Astrocyte of the cerebellum (primary cell): ENCODE measurements around the gene NCBP1.
A peak's percentile ranks its signal among the peaks of the same experiment; 100 is the strongest.

ENCODE experiments used
- DNase-seq: peaks from one replicate; pipeline ENCODE4 v3.0.0-alpha.2; 2011; ENCODE audit warnings: low read depth
- H3K4me3 ChIP-seq: 2 replicates; pipeline ENCODE4 v1.5.1; 2011; ENCODE audit warnings: mild to moderate bottlenecking, low read depth, low read length, moderate library complexity
- in situ Hi-C: cut with HindIII; loops from 2 replicates; pipeline ENCODE4 v1.10.0; 2017; ENCODE audit warnings: low sequenced_read_pairs
- TF ChIP-seq, protein P1 (sequence below): IDR thresholded peaks from 2 replicates; pipeline ENCODE4 v1.5.1; 2012; ENCODE audit warnings: low read length, low read depth, moderate library complexity, mild to moderate bottlenecking; ENCODE audit errors: missing control alignments

The NCBP1 gene

GRCh38 chr9:97706246-97706645 is 72.6 kb downstream of the NCBP1 start:
- in situ Hi-C loops = no loop called here
- TF ChIP-seq, protein P1, sequence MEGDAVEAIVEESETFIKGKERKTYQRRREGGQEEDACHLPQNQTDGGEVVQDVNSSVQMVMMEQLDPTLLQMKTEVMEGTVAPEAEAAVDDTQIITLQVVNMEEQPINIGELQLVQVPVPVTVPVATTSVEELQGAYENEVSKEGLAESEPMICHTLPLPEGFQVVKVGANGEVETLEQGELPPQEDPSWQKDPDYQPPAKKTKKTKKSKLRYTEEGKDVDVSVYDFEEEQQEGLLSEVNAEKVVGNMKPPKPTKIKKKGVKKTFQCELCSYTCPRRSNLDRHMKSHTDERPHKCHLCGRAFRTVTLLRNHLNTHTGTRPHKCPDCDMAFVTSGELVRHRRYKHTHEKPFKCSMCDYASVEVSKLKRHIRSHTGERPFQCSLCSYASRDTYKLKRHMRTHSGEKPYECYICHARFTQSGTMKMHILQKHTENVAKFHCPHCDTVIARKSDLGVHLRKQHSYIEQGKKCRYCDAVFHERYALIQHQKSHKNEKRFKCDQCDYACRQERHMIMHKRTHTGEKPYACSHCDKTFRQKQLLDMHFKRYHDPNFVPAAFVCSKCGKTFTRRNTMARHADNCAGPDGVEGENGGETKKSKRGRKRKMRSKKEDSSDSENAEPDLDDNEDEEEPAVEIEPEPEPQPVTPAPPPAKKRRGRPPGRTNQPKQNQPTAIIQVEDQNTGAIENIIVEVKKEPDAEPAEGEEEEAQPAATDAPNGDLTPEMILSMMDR = no peak
- no peak for DNase-seq
- no peak overlapping the region for H3K4me3 ChIP-seq

DNA sequence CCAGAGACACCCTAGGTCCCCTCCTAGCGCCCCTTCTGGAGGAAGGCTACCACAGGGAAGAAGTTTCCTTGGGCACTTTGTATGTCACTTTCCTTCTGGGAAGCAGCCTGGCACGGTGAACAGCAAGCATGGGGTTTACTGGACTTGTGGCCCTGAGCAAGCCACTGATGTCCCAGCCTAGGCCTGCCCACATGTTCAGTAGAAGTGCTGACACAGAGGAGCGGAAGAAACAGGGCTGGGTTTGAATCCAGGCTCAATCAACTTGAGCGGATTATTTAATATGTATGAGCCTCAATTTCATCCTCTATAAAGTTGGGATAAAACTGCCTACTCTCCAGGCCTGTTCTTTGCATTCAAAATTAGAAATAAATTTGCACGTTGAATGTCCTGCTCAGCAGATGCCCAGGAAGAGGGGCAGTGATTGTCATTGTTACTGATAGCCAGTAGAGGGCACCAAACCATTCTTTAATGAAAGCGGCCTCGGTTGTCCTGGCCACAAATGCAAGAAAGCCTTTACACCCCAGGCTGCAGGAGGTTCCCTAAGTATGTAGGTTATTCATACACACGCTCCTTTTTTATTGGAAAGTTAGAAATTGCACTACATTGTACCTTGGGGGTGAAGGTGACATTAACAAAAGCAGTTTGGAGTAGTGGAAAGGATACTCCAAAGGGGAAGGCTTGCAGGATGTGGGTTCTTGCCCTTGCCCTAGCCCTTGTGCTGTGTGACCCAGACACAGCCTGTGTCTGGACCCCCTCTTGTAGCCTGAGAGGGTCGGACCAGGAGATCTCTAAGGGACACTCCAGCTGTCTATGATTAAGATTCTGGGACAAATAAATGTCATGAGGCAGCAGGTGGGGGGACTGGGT is 77.0 kb downstream of the NCBP1 start:
- TF ChIP-seq, protein P1 = peak; percentile 76
- in situ Hi-C loops = no loop called here
- H3K4me3 ChIP-seq = no peak overlapping the region
- peak; percentile 58 for DNase-seq

GRCh38 chr9:97711223-97711626 is 77.6 kb downstream of the NCBP1 start:
- no peak for DNase-seq
- H3K4me3 ChIP-seq = no peak overlapping the region
- TF ChIP-seq, protein P1 = no peak
- in situ Hi-C loops = no loop called here

- TF ChIP-seq, protein P1 = no peak
- H3K4me3 ChIP-seq = no peak overlapping the region
- in situ Hi-C loops = no loop called here
- DNase-seq = no peak
These were observed 80.8 kb downstream of the NCBP1 start for GRCh38 chr9:97714435-97714834.

GRCh38 chr9:97717866-97718265 is 84.2 kb downstream of the NCBP1 start:
- DNase-seq = no peak
- in situ Hi-C loops = no loop called here
- H3K4me3 ChIP-seq = no peak overlapping the region
- TF ChIP-seq, protein P1 = no peak

GRCh38 chr9:97721396-97721795 is 87.8 kb downstream of the NCBP1 start:
- in situ Hi-C loops = no loop called here
- DNase-seq = no peak
- H3K4me3 ChIP-seq = no peak overlapping the region
- TF ChIP-seq, protein P1 = no peak

- TF ChIP-seq, protein P1 = no peak
- DNase-seq = no peak
- in situ Hi-C loops = no loop called here
- H3K4me3 ChIP-seq = no peak overlapping the region
These were observed 88.7 kb downstream of the NCBP1 start for GRCh38 chr9:97722331-97722730.
